WERI-Rb-1 (cell line): Measurements from ENCODE around the gene LPP.

ENCODE experiments used
- DNase-seq: peaks from one replicate; pipeline ENCODE4 v3.0.0-alpha.2; 2020
- H3K27ac ChIP-seq: fragments of 250-450 bp; sonication (Bioruptor Pico); 2 replicates; pipeline ENCODE4 v1.5.1; 2020; ENCODE audit warnings: mild to moderate bottlenecking, moderate library complexity
- H3K27me3 ChIP-seq: fragments of 250-450 bp; sonication (Bioruptor Pico); 2 replicates; pipeline ENCODE4 v1.5.1; 2021; ENCODE audit warnings: mild to moderate bottlenecking, low read depth, moderate library complexity; ENCODE audit not compliant: insufficient read depth, severe bottlenecking
- H3K36me3 ChIP-seq: fragments of 250-450 bp; sonication (Bioruptor Pico); 2 replicates; pipeline ENCODE4 v1.5.1; 2020; ENCODE audit warnings: mild to moderate bottlenecking, moderate library complexity
- H3K4me3 ChIP-seq: 2 replicates; pipeline ENCODE4 v1.5.1; 2011; ENCODE audit warnings: low read depth, mild to moderate bottlenecking, control low read depth, low read length
- H3K9me3 ChIP-seq: fragments of 250-450 bp; sonication (Bioruptor Pico); 2 replicates; pipeline ENCODE4 v1.5.1; 2021; ENCODE audit warnings: mild to moderate bottlenecking, moderate library complexity; ENCODE audit not compliant: severe bottlenecking
- TF ChIP-seq, protein P1 (sequence below): IDR thresholded peaks from 2 replicates; pipeline ENCODE4 v1.5.1; 2011; ENCODE audit warnings: low read depth, mild to moderate bottlenecking, control low read depth, inconsistent platforms, low read length

LPP gene

DNA sequence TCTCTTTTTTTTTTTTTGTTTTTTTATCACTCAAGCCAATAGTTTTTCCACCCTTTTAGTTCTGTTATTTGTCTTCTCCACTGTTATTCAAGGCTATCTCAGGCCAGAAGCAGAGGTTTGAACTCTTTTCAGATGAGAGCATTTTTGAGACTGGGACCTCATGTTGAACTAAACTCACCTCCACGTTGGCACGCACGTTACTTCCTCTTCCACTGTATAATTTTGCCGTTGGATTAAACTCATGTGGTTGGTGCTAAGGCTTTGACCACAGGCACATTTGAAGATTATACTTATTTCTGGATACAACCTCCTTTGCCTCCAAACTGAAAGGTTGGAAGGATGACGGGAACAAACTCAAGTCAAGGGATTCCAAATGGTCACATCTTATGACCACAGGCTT, 516.5 kb downstream of the LPP start:
- TF ChIP-seq, protein P1, sequence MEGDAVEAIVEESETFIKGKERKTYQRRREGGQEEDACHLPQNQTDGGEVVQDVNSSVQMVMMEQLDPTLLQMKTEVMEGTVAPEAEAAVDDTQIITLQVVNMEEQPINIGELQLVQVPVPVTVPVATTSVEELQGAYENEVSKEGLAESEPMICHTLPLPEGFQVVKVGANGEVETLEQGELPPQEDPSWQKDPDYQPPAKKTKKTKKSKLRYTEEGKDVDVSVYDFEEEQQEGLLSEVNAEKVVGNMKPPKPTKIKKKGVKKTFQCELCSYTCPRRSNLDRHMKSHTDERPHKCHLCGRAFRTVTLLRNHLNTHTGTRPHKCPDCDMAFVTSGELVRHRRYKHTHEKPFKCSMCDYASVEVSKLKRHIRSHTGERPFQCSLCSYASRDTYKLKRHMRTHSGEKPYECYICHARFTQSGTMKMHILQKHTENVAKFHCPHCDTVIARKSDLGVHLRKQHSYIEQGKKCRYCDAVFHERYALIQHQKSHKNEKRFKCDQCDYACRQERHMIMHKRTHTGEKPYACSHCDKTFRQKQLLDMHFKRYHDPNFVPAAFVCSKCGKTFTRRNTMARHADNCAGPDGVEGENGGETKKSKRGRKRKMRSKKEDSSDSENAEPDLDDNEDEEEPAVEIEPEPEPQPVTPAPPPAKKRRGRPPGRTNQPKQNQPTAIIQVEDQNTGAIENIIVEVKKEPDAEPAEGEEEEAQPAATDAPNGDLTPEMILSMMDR: no peak
- H3K4me3 ChIP-seq: no peak overlapping the region
- no peak for DNase-seq
- no peaks in the 10 kb centered on the region for H3K36me3 ChIP-seq
- no peaks in the 10 kb centered on the region for H3K27me3 ChIP-seq
- no peaks in the 10 kb centered on the region for H3K9me3 ChIP-seq
- H3K27ac ChIP-seq: no peak overlapping the region

DNA sequence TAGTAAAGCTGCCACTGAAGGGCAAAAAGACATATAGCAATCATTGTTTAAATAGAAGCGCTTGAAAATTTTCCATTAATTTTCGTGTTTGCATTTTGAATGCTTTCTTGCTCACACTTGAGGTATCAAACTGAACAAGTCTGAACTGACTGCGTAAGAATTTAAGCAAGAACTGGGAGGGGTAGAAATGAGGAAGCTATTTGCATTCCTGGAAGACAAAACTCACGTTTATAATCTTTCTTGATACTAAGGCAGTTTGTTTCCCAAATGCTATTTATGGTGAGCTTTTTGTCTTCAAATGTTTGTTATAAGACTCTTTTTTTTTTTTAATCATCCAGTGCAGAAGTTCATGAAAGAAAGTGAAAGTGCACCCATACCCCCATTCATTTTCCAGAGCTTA, 518.0 kb downstream of the LPP start:
- H3K36me3 ChIP-seq: no peaks in the 10 kb centered on the region
- H3K27ac ChIP-seq: no peak overlapping the region
- H3K4me3 ChIP-seq: no peak overlapping the region
- DNase-seq: no peak
- TF ChIP-seq, protein P1: no peak
- H3K9me3 ChIP-seq: no peaks in the 10 kb centered on the region
- no peaks in the 10 kb centered on the region for H3K27me3 ChIP-seq

GRCh38 chr3:188672840-188673239, 518.9 kb downstream of the LPP start:
- H3K27ac ChIP-seq: no peak overlapping the region

DNA sequence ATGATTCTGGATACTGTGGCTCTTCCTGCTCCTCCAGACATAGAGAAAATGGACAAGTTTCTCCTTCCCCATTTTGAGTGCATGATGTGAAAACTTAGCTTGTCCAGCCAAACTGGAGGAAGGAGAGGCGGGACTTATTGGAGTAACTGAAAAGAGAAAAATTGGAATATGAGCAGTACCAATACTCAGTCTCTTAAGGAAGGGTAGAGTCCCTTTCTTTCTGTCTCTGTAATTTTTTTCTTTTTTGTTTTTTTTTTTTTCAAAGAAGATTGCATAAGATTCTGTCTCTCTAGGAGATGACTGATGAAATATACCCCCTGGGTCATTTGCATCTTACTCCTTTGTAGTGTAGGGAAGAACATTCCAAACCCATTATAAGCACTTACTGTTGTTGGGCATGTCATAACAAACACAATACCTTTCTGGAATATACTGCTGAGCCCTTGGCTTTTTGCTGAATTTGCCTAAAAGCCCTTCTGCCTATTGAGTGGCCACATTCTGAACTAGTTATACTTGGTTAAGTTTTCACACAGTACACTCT, 519.8 kb downstream of the LPP start:
- Histone ChIP-seq H3K9me3 (no peaks in the 10 kb centered on the region), H3K36me3 (no peaks in the 10 kb centered on the region), H3K4me3 (no peak overlapping the region), H3K27me3 (no peaks in the 10 kb centered on the region), H3K27ac (no peak overlapping the region)
- TF ChIP-seq, protein P1: no peak
- no peak for DNase-seq

More at GRCh38 chr3:188672840-188673239, 518.9 kb downstream of the LPP start:
- no peaks in the 10 kb centered on the region for H3K27me3 ChIP-seq
- H3K4me3 ChIP-seq: no peak overlapping the region
- H3K36me3 ChIP-seq: no peaks in the 10 kb centered on the region
- H3K9me3 ChIP-seq: no peaks in the 10 kb centered on the region
- TF ChIP-seq, protein P1: no peak
- no peak for DNase-seq

GRCh38 chr3:188674595-188674994, 520.6 kb downstream of the LPP start:
- no peaks in the 10 kb centered on the region for H3K36me3 ChIP-seq
- no peak overlapping the region for H3K4me3 ChIP-seq
- TF ChIP-seq, protein P1: no peak
- H3K9me3 ChIP-seq: no peaks in the 10 kb centered on the region
- DNase-seq: no peak
- no peaks in the 10 kb centered on the region for H3K27me3 ChIP-seq
- no peak overlapping the region for H3K27ac ChIP-seq

GRCh38 chr3:188677344-188677743, 523.4 kb downstream of the LPP start:
- Histone ChIP-seq H3K27me3 (no peaks in the 10 kb centered on the region), H3K4me3 (no peak overlapping the region), H3K27ac (no peak overlapping the region), H3K9me3 (no peaks in the 10 kb centered on the region), H3K36me3 (no peaks in the 10 kb centered on the region)
- DNase-seq: no peak
- TF ChIP-seq, protein P1: no peak
